SK-N-MC (cell line): ENCODE data around the gene C7.

Experiments used
- EZH2 ChIP-seq: fragments of 200-600 bp; sonication (generic); IDR thresholded peaks from one replicate; pipeline ENCODE4 v1.6.1; 2017; ENCODE audit warnings: antibody characterized with exemption
- FOXP2 ChIP-seq: optimal IDR thresholded peaks from 2 replicates; pipeline ENCODE3; 2011; ENCODE audit warnings: mild to moderate bottlenecking, moderate library complexity; ENCODE audit not compliant: insufficient read depth; ENCODE audit errors: extremely low read length, control extremely low read depth
- POLR2AphosphoS5 ChIP-seq: IDR thresholded peaks from 2 replicates; pipeline ENCODE4 v1.6.1; 2012; ENCODE audit warnings: mild to moderate bottlenecking, low read depth, low read length, borderline replicate concordance

GRCh38 chr5:40875958-40876357 is 33.3 kb upstream of the C7 start:
- TF ChIP-seq POLR2AphosphoS5, result no peak
- no peak for TF ChIP-seq EZH2
- TF ChIP-seq FOXP2, result no peak
